ENCODE measurements around the gene OBSCN.

- no peak for TF ChIP-seq POLR2A (IDR thresholded peaks at IDR 0.05)
- no peak for TF ChIP-seq CTCF (IDR thresholded peaks at IDR 0.05)
These were observed 146.8 kb downstream of the OBSCN start for GRCh38 chr1:228354390-228355320.
